ENCODE data around the gene AMBRA1.
A peak's percentile ranks its signal among the peaks of the same experiment; 100 is the strongest.

AMBRA1 gene

GRCh38 chr11:46386674-46387073 lies 207.1 kb downstream of the AMBRA1 start:
- TF ChIP-seq CTCF (conservative IDR thresholded peaks at IDR 0.05) (no peak), ZFX (IDR thresholded peaks at IDR 0.05) (no peak)
- H3K27ac ChIP-seq = no peak overlapping the region

GRCh38 chr11:46386005-46386578 lies 207.7 kb downstream of the AMBRA1 start:
- TF ChIP-seq ZFX (IDR thresholded peaks at IDR 0.05) = no peak
- no peak for TF ChIP-seq CTCF (conservative IDR thresholded peaks at IDR 0.05)
- no peak overlapping the region for H3K27ac ChIP-seq

DNA sequence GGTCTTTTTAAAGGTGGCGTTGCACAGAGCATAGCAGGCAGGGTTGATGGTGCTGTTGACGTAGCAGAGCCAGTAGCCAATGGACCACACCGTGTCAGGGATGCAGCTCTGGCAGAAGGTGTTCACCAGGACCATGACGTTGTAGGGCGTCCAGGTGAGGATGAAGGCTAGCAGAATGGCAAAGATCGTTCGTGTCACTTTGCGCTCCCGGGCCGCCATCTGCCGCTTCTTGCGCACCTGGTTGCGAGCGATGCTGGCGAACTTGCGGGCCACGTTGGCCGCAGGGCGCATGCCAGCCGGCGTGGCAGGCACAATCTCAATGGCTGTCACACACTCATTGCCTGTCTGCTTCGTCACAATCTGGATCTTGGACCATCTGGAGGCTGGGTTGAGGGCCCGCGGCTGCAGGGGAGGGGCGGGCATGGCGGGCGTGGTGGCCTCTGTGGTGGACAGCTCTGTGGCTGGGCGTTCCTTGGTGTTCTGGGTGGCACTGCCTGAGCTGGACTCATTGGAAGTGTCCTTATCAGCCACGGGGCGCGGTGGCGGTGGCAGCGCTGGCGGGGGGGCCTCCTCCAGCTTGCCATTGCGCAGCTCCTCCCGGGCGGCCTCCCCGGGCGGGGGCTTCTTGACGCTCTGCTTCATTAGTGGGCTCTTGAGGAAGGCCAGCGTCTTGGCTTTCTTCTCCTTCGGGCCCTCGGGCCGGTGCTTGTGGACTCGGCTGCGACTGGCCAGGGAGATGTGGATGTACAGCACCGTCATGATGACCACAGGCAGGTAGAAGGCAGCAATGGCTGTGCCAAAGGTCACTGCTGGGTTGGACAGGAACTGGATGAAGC lies 208.4 kb downstream of the AMBRA1 start:
- no peak overlapping the region for H3K27ac ChIP-seq
- TF ChIP-seq ZFX (IDR thresholded peaks at IDR 0.05) (no peak), CTCF (conservative IDR thresholded peaks at IDR 0.05) (no peak)

- TF ChIP-seq CTCF (conservative IDR thresholded peaks at IDR 0.05) (no peak), ZFX (IDR thresholded peaks at IDR 0.05) (no peak)
- H3K27ac ChIP-seq = no peak overlapping the region
Observed at GRCh38 chr11:46383974-46384701, 209.7 kb downstream of the AMBRA1 start.

- H3K27ac ChIP-seq = no peak overlapping the region
- no peak for TF ChIP-seq ZFX (IDR thresholded peaks at IDR 0.05)
- TF ChIP-seq CTCF (conservative IDR thresholded peaks at IDR 0.05) = peak; percentile 61
Observed at GRCh38 chr11:46383404-46383758, 210.4 kb downstream of the AMBRA1 start.

GRCh38 chr11:46382646-46383403 lies 211.0 kb downstream of the AMBRA1 start:
- TF ChIP-seq ZFX (IDR thresholded peaks at IDR 0.05) (no peak), CTCF (conservative IDR thresholded peaks at IDR 0.05) (peak; percentile 84)
- no peak overlapping the region; the same call in 1 of the 2 replicates for H3K27ac ChIP-seq

Data from C4-2B (cell line).